Vagina (tissue), 2 donors: ENCODE results near the gene SLC2A10.

Source experiments
- CTCF ChIP-seq, 3 experiments: fragments of 450-650 bp in 2 of 3; fragments of 200-600 bp in 1 of 3; sonication (generic) in 1 of 3; IDR thresholded peaks; one replicate each; pipeline ENCODE4 v1.5.1; 2017 to 2019; ENCODE audit warnings: antibody characterized with exemption in 3 of 3, mild to moderate bottlenecking in 2 of 3, moderate library complexity in 2 of 3
- POLR2A ChIP-seq, 2 donors: fragments of 450-650 bp; IDR thresholded peaks; one replicate each; pipeline ENCODE4 v1.6.1; 2017; ENCODE audit warnings: antibody characterized with exemption in 2 of 2, mild to moderate bottlenecking in 2 of 2, moderate library complexity in 2 of 2
- POLR2AphosphoS5 ChIP-seq, 2 donors: sonication (generic); formaldehyde crosslinking; IDR thresholded peaks; one replicate each; pipeline ENCODE4 v1.9.0; 2017; ENCODE audit warnings: antibody characterized with exemption in 2 of 2, mild to moderate bottlenecking in 2 of 2, low read depth in 1 of 2; ENCODE audit not compliant: insufficient read depth in 1 of 2

GRCh38 chr20:46771195-46771588 lies 61.7 kb downstream of the SLC2A10 start:
- TF ChIP-seq POLR2A (IDR thresholded peaks at IDR 0.05) = no peak
- TF ChIP-seq CTCF (IDR thresholded peaks at IDR 0.05) = no peak
- TF ChIP-seq POLR2AphosphoS5 (IDR thresholded peaks at IDR 0.05; ENCODE audit: insufficient read depth in 1 of 2, low read depth in 1 of 2) = no peak
